ENCODE measurements around the gene REPS2. TPM values are rescaled to one million over a fixed set of nuclear protein-coding genes. Genes with fewer than 3 reads are reported as not detected.
A peak's percentile ranks its signal among the peaks of the same experiment; 100 is the strongest.

Gene REPS2
- total and polyA plus RNA-seq, 9 of the 15 experiments (the other 6 are each of a cell fraction or from before 2014, with no cell fraction given) = 0.01 to 0.07 (median 0.01) TPM; not detected in 3

- TF ChIP-seq ZBTB34 (CRISPR knock-in tag; IDR thresholded peaks at IDR 0.05) (no peak), MYNN (IDR thresholded peaks at IDR 0.05) (no peak), MYNN (CRISPR knock-in tag; IDR thresholded peaks at IDR 0.05) (no peak), ZNF766 (CRISPR knock-in tag; conservative IDR thresholded peaks at IDR 0.05) (peak; percentile 76), CXXC5 (CRISPR knock-in tag; IDR thresholded peaks at IDR 0.05) (peak; percentile 68), MTF1 (CRISPR knock-in tag; IDR thresholded peaks at IDR 0.05; ENCODE audit: borderline replicate concordance) (no peak), HMBOX1 (IDR thresholded peaks at IDR 0.05) (peak; percentile 47; the same call in 1 of the 2 replicates), NR0B1 (IDR thresholded peaks at IDR 0.05; ENCODE audit: partially characterized antibody) (no peak), MEF2D (tag; conservative IDR thresholded peaks at IDR 0.05; ENCODE audit: low read depth) (0 out of 2 replicates have a peak, but pooled peaks have one; percentile 36), POLR3G (IDR thresholded peaks at IDR 0.05; ENCODE audit: extremely low read depth, insufficient read length, insufficient replicate concordance) (no peak), ZNF444 (CRISPR knock-in tag; IDR thresholded peaks at IDR 0.05) (no peak), NR4A1 (CRISPR knock-in tag; IDR thresholded peaks at IDR 0.05) (no peak), NR4A1 (tag; IDR thresholded peaks at IDR 0.05) (peak; percentile 89), ETV5 (CRISPR knock-in tag; IDR thresholded peaks at IDR 0.05; ENCODE audit: low read depth) (no peak)
- TF ChIP-seq, protein P1, sequence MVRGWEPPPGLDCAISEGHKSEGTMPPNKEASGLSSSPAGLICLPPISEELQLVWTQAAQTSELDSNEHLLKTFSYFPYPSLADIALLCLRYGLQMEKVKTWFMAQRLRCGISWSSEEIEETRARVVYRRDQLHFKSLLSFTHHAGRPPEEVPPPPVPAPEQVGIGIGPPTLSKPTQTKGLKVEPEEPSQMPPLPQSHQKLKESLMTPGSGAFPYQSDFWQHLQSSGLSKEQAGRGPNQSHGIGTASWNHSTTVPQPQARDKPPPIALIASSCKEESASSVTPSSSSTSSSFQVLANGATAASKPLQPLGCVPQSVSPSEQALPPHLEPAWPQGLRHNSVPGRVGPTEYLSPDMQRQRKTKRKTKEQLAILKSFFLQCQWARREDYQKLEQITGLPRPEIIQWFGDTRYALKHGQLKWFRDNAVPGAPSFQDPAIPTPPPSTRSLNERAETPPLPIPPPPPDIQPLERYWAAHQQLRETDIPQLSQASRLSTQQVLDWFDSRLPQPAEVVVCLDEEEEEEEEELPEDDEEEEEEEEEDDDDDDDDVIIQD (CRISPR knock-in tag; IDR thresholded peaks at IDR 0.05) = no peak
- TF ChIP-seq, protein P2, sequence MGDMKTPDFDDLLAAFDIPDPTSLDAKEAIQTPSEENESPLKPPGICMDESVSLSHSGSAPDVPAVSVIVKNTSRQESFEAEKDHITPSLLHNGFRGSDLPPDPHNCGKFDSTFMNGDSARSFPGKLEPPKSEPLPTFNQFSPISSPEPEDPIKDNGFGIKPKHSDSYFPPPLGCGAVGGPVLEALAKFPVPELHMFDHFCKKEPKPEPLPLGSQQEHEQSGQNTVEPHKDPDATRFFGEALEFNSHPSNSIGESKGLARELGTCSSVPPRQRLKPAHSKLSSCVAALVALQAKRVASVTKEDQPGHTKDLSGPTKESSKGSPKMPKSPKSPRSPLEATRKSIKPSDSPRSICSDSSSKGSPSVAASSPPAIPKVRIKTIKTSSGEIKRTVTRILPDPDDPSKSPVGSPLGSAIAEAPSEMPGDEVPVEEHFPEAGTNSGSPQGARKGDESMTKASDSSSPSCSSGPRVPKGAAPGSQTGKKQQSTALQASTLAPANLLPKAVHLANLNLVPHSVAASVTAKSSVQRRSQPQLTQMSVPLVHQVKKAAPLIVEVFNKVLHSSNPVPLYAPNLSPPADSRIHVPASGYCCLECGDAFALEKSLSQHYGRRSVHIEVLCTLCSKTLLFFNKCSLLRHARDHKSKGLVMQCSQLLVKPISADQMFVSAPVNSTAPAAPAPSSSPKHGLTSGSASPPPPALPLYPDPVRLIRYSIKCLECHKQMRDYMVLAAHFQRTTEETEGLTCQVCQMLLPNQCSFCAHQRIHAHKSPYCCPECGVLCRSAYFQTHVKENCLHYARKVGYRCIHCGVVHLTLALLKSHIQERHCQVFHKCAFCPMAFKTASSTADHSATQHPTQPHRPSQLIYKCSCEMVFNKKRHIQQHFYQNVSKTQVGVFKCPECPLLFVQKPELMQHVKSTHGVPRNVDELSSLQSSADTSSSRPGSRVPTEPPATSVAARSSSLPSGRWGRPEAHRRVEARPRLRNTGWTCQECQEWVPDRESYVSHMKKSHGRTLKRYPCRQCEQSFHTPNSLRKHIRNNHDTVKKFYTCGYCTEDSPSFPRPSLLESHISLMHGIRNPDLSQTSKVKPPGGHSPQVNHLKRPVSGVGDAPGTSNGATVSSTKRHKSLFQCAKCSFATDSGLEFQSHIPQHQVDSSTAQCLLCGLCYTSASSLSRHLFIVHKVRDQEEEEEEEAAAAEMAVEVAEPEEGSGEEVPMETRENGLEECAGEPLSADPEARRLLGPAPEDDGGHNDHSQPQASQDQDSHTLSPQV (IDR thresholded peaks at IDR 0.05) = peak; percentile 73
Measured at GRCh38 chrX:16931371-16931770, 15.1 kb upstream of the REPS2 start (continued).
